Mesothelial cell of epicardium (in vitro differentiated cells): ENCODE results near the gene EIF4G3. TPM values are rescaled to one million over a fixed set of nuclear protein-coding genes. Genes with fewer than 3 reads are reported as not detected.

Experiments used
- DNase-seq, 2 experiments: peaks; one replicate each; pipeline ENCODE4 v3.0.0; 2021; ENCODE audit warnings: low spot score in 2 of 2; ENCODE audit not compliant: unreplicated experiment in 2 of 2
- H3K27ac Mint-ChIP-seq: 2 replicates; pipeline ENCODE4 v1.8.0; 2021; ENCODE audit warnings: mixed read lengths
- H3K27me3 Mint-ChIP-seq: 2 replicates; pipeline ENCODE4 v1.8.0; 2021; ENCODE audit warnings: low read depth, mixed read lengths
- H3K36me3 Mint-ChIP-seq: 2 replicates; pipeline ENCODE4 v1.8.0; 2021; ENCODE audit warnings: mixed read lengths
- H3K4me1 Mint-ChIP-seq: 2 replicates; pipeline ENCODE4 v1.8.0; 2021; ENCODE audit warnings: mixed read lengths
- H3K4me3 Mint-ChIP-seq: 2 replicates; pipeline ENCODE4 v1.8.0; 2021; ENCODE audit warnings: mild to moderate bottlenecking, moderate library complexity, mixed read lengths
- H3K9me3 Mint-ChIP-seq: 2 replicates; pipeline ENCODE4 v1.8.0; 2021; ENCODE audit warnings: mixed read lengths
- total RNA-seq: library from RNA; stranded (reverse); gene quantifications from 3 replicates; pipeline ENCODE4 v1.2.1, GENCODE V29; 2021
- TF ChIP-seq, protein P1 (sequence below): fragments of 200-600 bp; sonication (generic); IDR thresholded peaks from one replicate; pipeline ENCODE4 v1.5.0; 2021; ENCODE audit warnings: antibody characterized with exemption; ENCODE audit not compliant: unreplicated experiment

Gene EIF4G3
- total RNA-seq, 1 donor from 2014 or later: 106 TPM

DNA sequence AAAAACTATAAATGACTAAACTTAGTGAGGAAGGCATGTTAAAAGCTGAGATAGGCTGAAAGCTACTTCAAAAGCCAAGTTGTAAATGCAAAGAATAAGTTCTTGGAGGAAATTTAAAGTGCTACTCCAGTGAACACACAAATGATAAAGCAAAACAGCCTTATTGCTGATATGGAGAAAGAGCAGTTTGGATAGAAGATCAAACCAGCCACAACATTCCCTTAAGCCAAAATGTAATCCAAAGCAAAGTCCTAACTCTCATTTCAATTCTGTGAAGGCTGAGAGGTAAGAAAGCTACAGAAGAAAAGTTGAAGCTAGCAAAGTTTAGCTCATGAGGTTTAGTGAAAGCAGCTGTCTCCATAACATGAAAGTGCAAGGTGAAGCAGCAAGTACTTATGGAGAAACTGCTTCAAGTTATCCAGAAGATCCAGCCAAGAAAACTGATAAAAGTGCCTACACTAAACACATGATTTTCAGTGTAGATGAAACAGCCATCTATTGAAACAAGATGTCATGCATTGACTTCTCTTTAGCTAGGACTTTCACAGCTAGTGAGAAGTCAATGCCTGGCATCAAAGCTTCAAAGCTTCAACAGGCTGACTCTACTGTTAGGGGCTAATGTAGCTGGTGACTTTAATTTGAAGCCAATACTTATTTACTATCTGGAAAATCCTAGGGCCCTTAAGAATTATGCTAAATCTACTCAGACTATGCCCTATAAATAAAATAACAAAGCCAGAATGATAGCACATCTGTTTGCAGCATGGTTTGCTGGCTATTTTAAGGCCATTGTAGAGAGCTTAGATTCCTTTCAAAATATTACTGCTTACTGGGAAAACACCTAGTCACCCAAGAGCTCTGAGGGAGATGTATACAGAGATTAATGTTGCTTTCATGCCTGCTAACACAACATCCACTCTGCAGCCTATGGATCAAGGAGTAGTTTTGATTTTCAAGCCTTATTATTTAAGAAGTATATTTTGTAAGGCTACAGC, 188.6 kb downstream of the EIF4G3 start:
- no peak overlapping the region for H3K4me3 Mint-ChIP-seq
- TF ChIP-seq, protein P1, sequence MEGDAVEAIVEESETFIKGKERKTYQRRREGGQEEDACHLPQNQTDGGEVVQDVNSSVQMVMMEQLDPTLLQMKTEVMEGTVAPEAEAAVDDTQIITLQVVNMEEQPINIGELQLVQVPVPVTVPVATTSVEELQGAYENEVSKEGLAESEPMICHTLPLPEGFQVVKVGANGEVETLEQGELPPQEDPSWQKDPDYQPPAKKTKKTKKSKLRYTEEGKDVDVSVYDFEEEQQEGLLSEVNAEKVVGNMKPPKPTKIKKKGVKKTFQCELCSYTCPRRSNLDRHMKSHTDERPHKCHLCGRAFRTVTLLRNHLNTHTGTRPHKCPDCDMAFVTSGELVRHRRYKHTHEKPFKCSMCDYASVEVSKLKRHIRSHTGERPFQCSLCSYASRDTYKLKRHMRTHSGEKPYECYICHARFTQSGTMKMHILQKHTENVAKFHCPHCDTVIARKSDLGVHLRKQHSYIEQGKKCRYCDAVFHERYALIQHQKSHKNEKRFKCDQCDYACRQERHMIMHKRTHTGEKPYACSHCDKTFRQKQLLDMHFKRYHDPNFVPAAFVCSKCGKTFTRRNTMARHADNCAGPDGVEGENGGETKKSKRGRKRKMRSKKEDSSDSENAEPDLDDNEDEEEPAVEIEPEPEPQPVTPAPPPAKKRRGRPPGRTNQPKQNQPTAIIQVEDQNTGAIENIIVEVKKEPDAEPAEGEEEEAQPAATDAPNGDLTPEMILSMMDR: no peak
- DNase-seq: no peak
- peak overlapping the region; percentile 55 for H3K27ac Mint-ChIP-seq
- no peaks in the 10 kb centered on the region for H3K9me3 Mint-ChIP-seq
- H3K27me3 Mint-ChIP-seq: no peaks in the 10 kb centered on the region
- H3K36me3 Mint-ChIP-seq: peaks cover 4% of the 10 kb centered on the region
- peaks cover 22% of the 10 kb centered on the region for H3K4me1 Mint-ChIP-seq

DNA sequence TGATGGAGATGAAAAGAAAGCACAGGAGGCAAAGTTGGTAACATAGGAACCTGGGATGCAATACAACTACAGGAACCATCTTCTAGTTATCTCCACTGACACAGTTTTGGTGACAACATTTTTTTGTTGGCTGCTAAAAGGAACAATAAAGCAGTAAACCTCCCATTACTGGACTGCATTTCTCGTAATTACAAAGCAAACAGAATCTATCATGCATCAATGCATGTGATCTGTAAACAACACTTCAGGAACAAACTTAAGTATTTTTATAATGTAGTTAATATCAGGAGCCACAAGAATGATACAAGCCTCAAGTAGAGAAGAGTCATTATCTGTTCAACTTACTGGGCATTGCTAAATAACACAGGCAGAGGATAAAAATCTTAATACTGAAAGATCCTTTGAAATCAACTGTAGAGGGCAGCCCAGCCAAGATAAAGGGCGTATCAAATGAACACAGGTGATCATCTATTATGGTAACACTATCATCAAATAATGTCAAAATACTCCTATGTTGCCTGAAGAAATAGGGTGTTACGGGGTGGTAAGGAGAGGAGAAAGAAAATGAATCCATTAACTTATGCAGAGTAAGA, 193.3 kb downstream of the EIF4G3 start:
- H3K27me3 Mint-ChIP-seq: no peaks in the 10 kb centered on the region
- peaks cover 4% of the 10 kb centered on the region for H3K36me3 Mint-ChIP-seq
- TF ChIP-seq, protein P1: no peak
- H3K9me3 Mint-ChIP-seq: no peaks in the 10 kb centered on the region
- peak overlapping the region; percentile 45 for H3K27ac Mint-ChIP-seq
- peaks cover 13% of the 10 kb centered on the region for H3K4me1 Mint-ChIP-seq
- DNase-seq: no peak
- no peak overlapping the region for H3K4me3 Mint-ChIP-seq

DNA sequence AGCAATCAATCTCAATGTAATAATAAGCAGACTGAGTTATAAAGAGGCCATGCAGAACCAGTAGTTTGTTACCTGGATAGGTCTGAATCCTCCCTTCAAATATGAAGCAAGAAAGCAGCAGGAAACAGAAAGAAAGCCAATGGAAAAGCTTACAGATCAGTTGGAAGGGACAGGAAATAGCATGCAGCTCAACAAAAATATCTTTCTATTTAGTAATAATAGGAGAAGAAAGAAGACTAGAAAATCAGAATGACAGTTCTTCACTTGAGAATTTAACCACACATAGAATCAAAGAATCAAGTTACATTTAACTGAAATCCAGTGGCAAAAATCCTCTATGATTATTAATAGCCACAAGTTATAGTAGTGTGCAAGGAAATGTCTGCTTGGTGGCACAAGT, 194.4 kb downstream of the EIF4G3 start:
- no peaks in the 10 kb centered on the region for H3K27me3 Mint-ChIP-seq
- no peak overlapping the region for H3K4me3 Mint-ChIP-seq
- TF ChIP-seq, protein P1: no peak
- DNase-seq: no peak
- H3K4me1 Mint-ChIP-seq: peaks cover 8% of the 10 kb centered on the region
- peaks cover 5% of the 10 kb centered on the region for H3K36me3 Mint-ChIP-seq
- peak overlapping the region; percentile 60 for H3K27ac Mint-ChIP-seq
- no peaks in the 10 kb centered on the region for H3K9me3 Mint-ChIP-seq

DNA sequence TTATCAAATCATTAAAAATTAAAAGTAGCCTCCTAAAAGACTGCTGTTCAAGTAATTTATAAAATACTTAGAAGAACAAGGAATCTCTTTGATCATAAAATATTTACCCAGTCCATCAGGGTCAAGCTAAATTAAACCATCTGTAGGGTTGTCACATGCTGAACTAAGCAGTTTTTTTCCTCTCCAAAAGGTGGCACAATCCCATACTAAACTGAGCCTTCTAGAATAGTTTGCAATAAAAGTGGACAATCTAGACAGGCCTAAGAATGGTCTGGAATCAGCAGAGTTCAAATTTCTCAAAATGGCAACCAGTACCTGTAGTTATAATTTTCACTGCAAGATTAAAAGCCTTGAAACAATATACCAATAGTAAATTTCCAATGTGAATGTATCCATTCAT, 194.8 kb downstream of the EIF4G3 start:
- Mint-ChIP-seq H3K36me3 (peaks cover 5% of the 10 kb centered on the region), H3K4me3 (no peak overlapping the region)

DNA sequence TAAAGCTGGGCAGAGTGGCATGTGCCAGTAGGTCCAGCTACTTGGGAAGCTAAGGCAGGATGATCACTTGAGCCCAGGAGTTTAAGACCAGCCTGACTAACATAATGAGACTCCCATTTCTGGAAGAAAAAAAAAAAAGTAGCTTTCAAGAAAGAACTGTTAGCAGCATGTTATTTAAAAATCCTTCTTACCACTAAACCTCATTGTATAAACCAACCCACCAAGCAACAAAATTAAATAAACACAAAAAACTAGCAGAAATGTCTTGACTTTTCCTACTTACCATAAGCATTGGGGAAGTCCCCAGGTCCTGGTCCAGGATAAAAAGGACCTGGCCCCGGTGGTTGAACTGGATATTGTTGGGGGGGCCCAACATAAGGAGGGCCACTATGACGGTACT, 196.6 kb downstream of the EIF4G3 start:
- no peaks in the 10 kb centered on the region for H3K9me3 Mint-ChIP-seq
- peaks cover 4% of the 10 kb centered on the region for H3K4me1 Mint-ChIP-seq
- DNase-seq: no peak
- no peak overlapping the region for H3K4me3 Mint-ChIP-seq
- H3K27me3 Mint-ChIP-seq: no peaks in the 10 kb centered on the region
- TF ChIP-seq, protein P1: no peak
- no peak overlapping the region for H3K27ac Mint-ChIP-seq
- peaks cover 5% of the 10 kb centered on the region for H3K36me3 Mint-ChIP-seq

More for the DNA sequence above, 194.8 kb downstream of the EIF4G3 start:
- no peak for DNase-seq
- no peaks in the 10 kb centered on the region for H3K9me3 Mint-ChIP-seq
- H3K4me1 Mint-ChIP-seq: peaks cover 6% of the 10 kb centered on the region
- no peaks in the 10 kb centered on the region for H3K27me3 Mint-ChIP-seq
- peak overlapping the region; percentile 60 for H3K27ac Mint-ChIP-seq
- TF ChIP-seq, protein P1: no peak
